Thyroid gland (tissue), 4 donors: ENCODE measurements around the gene TNF.

Source experiments
- POLR2A ChIP-seq, 2 donors: fragments of 450-650 bp; IDR thresholded peaks; one replicate each; pipeline ENCODE4 v1.6.1; 2017; ENCODE audit warnings: antibody characterized with exemption in 2 of 2, mild to moderate bottlenecking in 2 of 2, moderate library complexity in 1 of 2
- TF ChIP-seq, protein P1 (sequence below), 6 experiments: fragments of 200-600 bp in 3 of 6; fragments of 450-650 bp in 3 of 6; sonication (generic) in 3 of 6; IDR thresholded peaks; one replicate each; pipeline ENCODE4 v1.5.1; 2016 to 2019; ENCODE audit warnings: antibody characterized with exemption in 6 of 6, mild to moderate bottlenecking in 2 of 6, inconsistent platforms in 1 of 6, moderate library complexity in 1 of 6

DNA sequence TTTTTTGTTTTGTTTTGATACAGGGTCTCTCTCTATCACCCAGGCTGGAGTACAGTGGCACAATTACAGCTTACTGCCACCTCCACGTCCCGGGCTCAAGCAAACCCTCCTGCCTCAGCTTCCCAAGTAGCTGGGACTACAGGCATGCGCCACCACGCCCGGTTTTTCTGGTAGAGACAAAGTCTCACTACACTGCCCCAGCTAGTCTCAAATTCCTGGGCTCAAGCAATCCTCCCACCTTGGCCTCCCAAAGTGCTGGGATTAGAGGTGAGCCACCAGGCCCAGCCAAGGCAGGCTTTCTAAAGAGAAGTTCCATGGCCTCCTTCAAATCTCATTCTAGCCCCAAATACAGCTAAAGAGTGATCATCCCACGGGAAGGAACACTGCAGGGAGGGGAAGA is 41.4 kb upstream of the TNF start:
- no peak for TF ChIP-seq POLR2A (IDR thresholded peaks at IDR 0.05)
- TF ChIP-seq, protein P1, sequence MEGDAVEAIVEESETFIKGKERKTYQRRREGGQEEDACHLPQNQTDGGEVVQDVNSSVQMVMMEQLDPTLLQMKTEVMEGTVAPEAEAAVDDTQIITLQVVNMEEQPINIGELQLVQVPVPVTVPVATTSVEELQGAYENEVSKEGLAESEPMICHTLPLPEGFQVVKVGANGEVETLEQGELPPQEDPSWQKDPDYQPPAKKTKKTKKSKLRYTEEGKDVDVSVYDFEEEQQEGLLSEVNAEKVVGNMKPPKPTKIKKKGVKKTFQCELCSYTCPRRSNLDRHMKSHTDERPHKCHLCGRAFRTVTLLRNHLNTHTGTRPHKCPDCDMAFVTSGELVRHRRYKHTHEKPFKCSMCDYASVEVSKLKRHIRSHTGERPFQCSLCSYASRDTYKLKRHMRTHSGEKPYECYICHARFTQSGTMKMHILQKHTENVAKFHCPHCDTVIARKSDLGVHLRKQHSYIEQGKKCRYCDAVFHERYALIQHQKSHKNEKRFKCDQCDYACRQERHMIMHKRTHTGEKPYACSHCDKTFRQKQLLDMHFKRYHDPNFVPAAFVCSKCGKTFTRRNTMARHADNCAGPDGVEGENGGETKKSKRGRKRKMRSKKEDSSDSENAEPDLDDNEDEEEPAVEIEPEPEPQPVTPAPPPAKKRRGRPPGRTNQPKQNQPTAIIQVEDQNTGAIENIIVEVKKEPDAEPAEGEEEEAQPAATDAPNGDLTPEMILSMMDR (IDR thresholded peaks at IDR 0.05): no peak
